Astrocyte (in vitro differentiated cells and primary cell): ENCODE measurements around the gene ARHGAP24. TPM values are rescaled to one million over a fixed set of nuclear protein-coding genes. Genes with fewer than 3 reads are reported as not detected.

Source experiments
- DNase-seq: peaks from one replicate; pipeline ENCODE4 v3.0.0-alpha.2; 2010; ENCODE audit warnings: low read depth
- FAIRE-seq: peaks from 2 replicates; lab custom pipeline; 2011; peaks lifted over from hg19 to GRCh38; lab: Jason Lieb, UNC
- H2AFZ ChIP-seq: 2 replicates; pipeline ENCODE4 v1.6.0; 2012; ENCODE audit warnings: low read depth, low read length, inconsistent platforms
- H3K27ac ChIP-seq: 2 replicates; pipeline ENCODE4 v1.5.1; 2011; ENCODE audit warnings: low read depth, low read length, inconsistent platforms
- H3K27me3 ChIP-seq: 2 replicates; pipeline ENCODE4 v1.6.0; 2011; ENCODE audit warnings: low read length, inconsistent platforms; ENCODE audit not compliant: insufficient read depth
- H3K36me3 ChIP-seq: 2 replicates; pipeline ENCODE4 v1.5.1; 2011; ENCODE audit warnings: low read length, inconsistent platforms; ENCODE audit not compliant: insufficient read depth
- H3K4me1 ChIP-seq: 2 replicates; pipeline ENCODE4 v1.5.1; 2011; ENCODE audit warnings: low read length, inconsistent platforms; ENCODE audit not compliant: insufficient read depth
- H3K4me2 ChIP-seq: 2 replicates; pipeline ENCODE4 v1.6.0; 2012; ENCODE audit warnings: low read length, inconsistent platforms
- H3K4me3 ChIP-seq: 2 replicates; pipeline ENCODE4 v1.5.1; 2011; ENCODE audit warnings: low read depth, mild to moderate bottlenecking, low read length, inconsistent platforms; ENCODE audit not compliant: insufficient read depth
- H3K79me2 ChIP-seq: 2 replicates; pipeline ENCODE4 v1.6.0; 2012; ENCODE audit warnings: mild to moderate bottlenecking, low read length, inconsistent platforms; ENCODE audit not compliant: insufficient read depth
- H3K9ac ChIP-seq: 2 replicates; pipeline ENCODE4 v1.6.0; 2012; ENCODE audit warnings: mild to moderate bottlenecking, low read length, inconsistent platforms
- H3K9me3 ChIP-seq: 2 replicates; pipeline ENCODE4 v1.5.1; 2012; ENCODE audit warnings: low read depth, mild to moderate bottlenecking, low read length, inconsistent platforms; ENCODE audit not compliant: insufficient read depth
- H4K20me1 ChIP-seq: 2 replicates; pipeline ENCODE4 v1.6.0; 2012; ENCODE audit warnings: low read length, inconsistent platforms; ENCODE audit not compliant: insufficient read depth
- H3K27ac Mint-ChIP-seq: one replicate; pipeline ENCODE4 v1.8.0; 2021; ENCODE audit warnings: mild to moderate bottlenecking, mixed read lengths; ENCODE audit not compliant: unreplicated experiment
- H3K27me3 Mint-ChIP-seq: one replicate; pipeline ENCODE4 v1.8.0; 2021; ENCODE audit warnings: low read depth, mixed read lengths; ENCODE audit not compliant: unreplicated experiment
- H3K36me3 Mint-ChIP-seq: one replicate; pipeline ENCODE4 v1.8.0; 2021; ENCODE audit warnings: low read depth, mixed read lengths; ENCODE audit not compliant: unreplicated experiment
- H3K4me1 Mint-ChIP-seq: one replicate; pipeline ENCODE4 v1.8.0; 2021; ENCODE audit warnings: low read depth, mixed read lengths; ENCODE audit not compliant: unreplicated experiment
- H3K4me3 Mint-ChIP-seq: one replicate; pipeline ENCODE4 v1.8.0; 2021; ENCODE audit warnings: mild to moderate bottlenecking, moderate library complexity, mixed read lengths; ENCODE audit not compliant: unreplicated experiment
- H3K9me3 Mint-ChIP-seq: one replicate; pipeline ENCODE4 v1.8.0; 2021; ENCODE audit warnings: mild to moderate bottlenecking, mixed read lengths; ENCODE audit not compliant: unreplicated experiment
- CTCF ChIP-seq: IDR thresholded peaks from 2 replicates; pipeline ENCODE4 v1.5.1; 2011; ENCODE audit warnings: low read depth, mild to moderate bottlenecking, inconsistent platforms, low read length, moderate library complexity; ENCODE audit not compliant: insufficient read depth
- EZH2 ChIP-seq: IDR thresholded peaks from 2 replicates; pipeline ENCODE4 v1.6.1; 2012; ENCODE audit warnings: mild to moderate bottlenecking, low read length, inconsistent platforms; ENCODE audit not compliant: insufficient read depth
- total RNA-seq: library from RNA; stranded (reverse); gene quantifications from 2 replicates; pipeline ENCODE4 v1.2.1, GENCODE V29; 2021

The ARHGAP24 gene
- total RNA-seq, 1 donor from 2014 or later = 2.1 TPM

- Mint-ChIP-seq H3K27me3 (no peaks in the 10 kb centered on the region), H3K36me3 (no peaks in the 10 kb centered on the region), H3K4me1 (peaks cover 6% of the 10 kb centered on the region), H3K27ac (no peak overlapping the region), H3K4me3 (no peak overlapping the region), H3K9me3 (peaks cover 3% of the 10 kb centered on the region)
- Histone ChIP-seq H3K27ac (no peak overlapping the region), H3K4me1 (peaks cover 5% of the 10 kb centered on the region), H3K9me3 (no peaks in the 10 kb centered on the region), H3K27me3 (no peaks in the 10 kb centered on the region), H3K79me2 (no peaks in the 10 kb centered on the region), H2AFZ (no peak overlapping the region), H3K9ac (no peak overlapping the region), H3K36me3 (no peaks in the 10 kb centered on the region), H4K20me1 (no peaks in the 10 kb centered on the region), H3K4me3 (no peak overlapping the region), H3K4me2 (no peak overlapping the region)
- DNase-seq (no peak), FAIRE-seq (no peak)
- no peak for TF ChIP-seq CTCF
- TF ChIP-seq EZH2 = no peak
These were observed 490.6 kb downstream of the ARHGAP24 start for GRCh38 chr4:85965529-85965928.

- H3K4me1 ChIP-seq = peaks cover 5% of the 10 kb centered on the region
- DNase-seq = no peak
- H4K20me1 ChIP-seq = no peaks in the 10 kb centered on the region
- H3K4me2 ChIP-seq = no peak overlapping the region
- no peaks in the 10 kb centered on the region for H3K27me3 ChIP-seq
- peaks cover 6% of the 10 kb centered on the region for H3K4me1 Mint-ChIP-seq
- H3K27ac Mint-ChIP-seq = no peak overlapping the region
- no peak overlapping the region for H3K4me3 Mint-ChIP-seq
- no peak overlapping the region for H3K4me3 ChIP-seq
- H3K27me3 Mint-ChIP-seq = no peaks in the 10 kb centered on the region
- no peaks in the 10 kb centered on the region for H3K36me3 ChIP-seq
- H2AFZ ChIP-seq = no peak overlapping the region
- peaks cover 3% of the 10 kb centered on the region for H3K9me3 Mint-ChIP-seq
- H3K27ac ChIP-seq = no peak overlapping the region
- no peak for TF ChIP-seq EZH2
- no peak for TF ChIP-seq CTCF
- no peak overlapping the region for H3K9ac ChIP-seq
- H3K9me3 ChIP-seq = no peaks in the 10 kb centered on the region
- no peaks in the 10 kb centered on the region for H3K36me3 Mint-ChIP-seq
- H3K79me2 ChIP-seq = no peaks in the 10 kb centered on the region
- FAIRE-seq = peak; percentile 76
These were observed 491.4 kb downstream of the ARHGAP24 start for GRCh38 chr4:85966373-85966772.

- FAIRE-seq = peak; percentile 96
- Mint-ChIP-seq H3K4me1 (peaks cover 6% of the 10 kb centered on the region), H3K36me3 (no peaks in the 10 kb centered on the region), H3K27me3 (no peaks in the 10 kb centered on the region), H3K27ac (no peak overlapping the region), H3K4me3 (no peak overlapping the region), H3K9me3 (peaks cover 3% of the 10 kb centered on the region)
- Histone ChIP-seq H3K27ac (no peak overlapping the region), H3K9ac (no peak overlapping the region), H3K9me3 (no peaks in the 10 kb centered on the region), H3K36me3 (no peaks in the 10 kb centered on the region), H3K79me2 (no peaks in the 10 kb centered on the region), H4K20me1 (no peaks in the 10 kb centered on the region), H3K4me1 (peaks cover 5% of the 10 kb centered on the region), H2AFZ (no peak overlapping the region), H3K27me3 (no peaks in the 10 kb centered on the region), H3K4me3 (no peak overlapping the region), H3K4me2 (peak overlapping the region; percentile 13)
- DNase-seq = peak; percentile 40
- no peak for TF ChIP-seq EZH2
- no peak for TF ChIP-seq CTCF
These were observed 492.9 kb downstream of the ARHGAP24 start for GRCh38 chr4:85967872-85968271.
